NCI-H774 (cell line): ENCODE results near the gene IL36RN.
"Not testable (repeated sequence)": the region's sequence is repeated elsewhere in the genome, so short reads cannot be mapped to it uniquely, and the experiment has no call there.

Source experiments
- DNase-seq: peaks from one replicate; lab custom pipeline; 2025; lab: John Stamatoyannopoulos, UW

IL36RN gene

GRCh38 chr2:113075030-113075429, 16.0 kb downstream of the IL36RN start:
- DNase-seq = no peak

GRCh38 chr2:113075600-113075999, 16.6 kb downstream of the IL36RN start:
- no peak for DNase-seq

- no peak for DNase-seq
These were observed 18.1 kb downstream of the IL36RN start for GRCh38 chr2:113076954-113077669.

- DNase-seq = no peak
These were observed 18.9 kb downstream of the IL36RN start for GRCh38 chr2:113077921-113078320.

- DNase-seq = no peak
These were observed 19.4 kb downstream of the IL36RN start for GRCh38 chr2:113078350-113078839.

GRCh38 chr2:113079131-113079530, 20.1 kb downstream of the IL36RN start:
- DNase-seq = no peak

GRCh38 chr2:113080134-113080533, 21.1 kb downstream of the IL36RN start:
- DNase-seq = no peak

- DNase-seq = no peak
These were observed 22.7 kb downstream of the IL36RN start for GRCh38 chr2:113081488-113082210.

GRCh38 chr2:113083296-113083695, 24.3 kb downstream of the IL36RN start:
- DNase-seq = no peak

GRCh38 chr2:113084249-113085000, 25.4 kb downstream of the IL36RN start:
- DNase-seq = no peak

- DNase-seq = no peak
These were observed 26.5 kb downstream of the IL36RN start for GRCh38 chr2:113085542-113085941.

- no peak for DNase-seq
These were observed 29.4 kb downstream of the IL36RN start for GRCh38 chr2:113088213-113088992.

- DNase-seq = no peak
These were observed 30.9 kb downstream of the IL36RN start for GRCh38 chr2:113089916-113090315.

GRCh38 chr2:113091231-113091896, 32.4 kb downstream of the IL36RN start:
- no peak for DNase-seq

GRCh38 chr2:113092864-113093612, 34.0 kb downstream of the IL36RN start:
- no peak for DNase-seq

- no peak for DNase-seq
These were observed 34.6 kb downstream of the IL36RN start for GRCh38 chr2:113093613-113093977.

GRCh38 chr2:113096306-113096705, 37.3 kb downstream of the IL36RN start:
- not testable (repeated sequence) for DNase-seq

GRCh38 chr2:113096842-113097618, 38.0 kb downstream of the IL36RN start:
- not testable (repeated sequence) for DNase-seq

GRCh38 chr2:113098041-113098440, 39.0 kb downstream of the IL36RN start:
- DNase-seq = no peak

GRCh38 chr2:113098532-113098931, 39.5 kb downstream of the IL36RN start:
- no peak for DNase-seq
